PFSK-1 (cell line): ENCODE data around the gene RGS4.

Source experiments
- POLR2AphosphoS5 ChIP-seq: IDR thresholded peaks from 2 replicates; pipeline ENCODE4 v1.6.1; 2012; ENCODE audit warnings: low read depth, mild to moderate bottlenecking, control low read depth, low read length, moderate library complexity
- REST ChIP-seq, 2 experiments: IDR thresholded peaks; 2 replicates each; pipeline versions ENCODE4 v1.6.1 to v1.8.0; 2011 to 2012; ENCODE audit warnings: low read depth in 2 of 2, low read length in 2 of 2, control low read depth in 1 of 2, inconsistent platforms in 1 of 2, mild to moderate bottlenecking in 1 of 2, moderate library complexity in 1 of 2; ENCODE audit not compliant: insufficient read depth in 1 of 2

- no peak for TF ChIP-seq REST (IDR thresholded peaks at IDR 0.05; ENCODE audit: insufficient read depth in 1 of 2, low read depth in 2 of 2, low read length in 2 of 2)
- no peak for TF ChIP-seq POLR2AphosphoS5
Measured at GRCh38 chr1:163107655-163108054, 38.5 kb downstream of the RGS4 start.
